HG03442 (cell line): ENCODE data around the gene SLC12A1.

Source experiments
- ATAC-seq: cut with Tn5 transposase; IDR thresholded peaks from one replicate; pipeline ENCODE4 v1.9.1; 2021; ENCODE audit warnings: mild to moderate bottlenecking, moderate library complexity; ENCODE audit not compliant: unreplicated experiment

SLC12A1 gene

DNA sequence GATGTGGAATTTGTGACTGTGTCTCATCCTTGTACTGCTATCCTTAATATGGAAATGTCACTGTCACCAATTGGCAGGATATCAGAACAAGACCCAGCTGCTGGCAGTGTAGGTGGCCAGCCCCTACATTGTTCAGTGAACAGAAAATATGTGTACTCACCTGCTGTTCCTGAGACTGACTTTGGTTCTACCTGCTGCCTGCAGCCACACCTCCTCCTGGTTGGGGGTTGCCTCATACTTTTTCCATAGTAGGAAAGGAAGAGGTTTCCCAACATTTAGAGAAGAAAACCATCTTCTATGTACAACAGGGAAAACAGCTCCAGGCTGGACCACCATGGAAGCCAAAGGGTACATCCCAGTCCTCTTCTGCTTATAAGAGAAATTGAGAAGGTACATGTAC lies 35.9 kb downstream of the SLC12A1 start:
- no peak for ATAC-seq

GRCh38 chr15:48242535-48242934 lies 36.4 kb downstream of the SLC12A1 start:
- no peak for ATAC-seq

- no peak for ATAC-seq
These were observed 38.8 kb downstream of the SLC12A1 start for GRCh38 chr15:48244921-48245320.

GRCh38 chr15:48248414-48248813 lies 42.3 kb downstream of the SLC12A1 start:
- ATAC-seq: no peak

GRCh38 chr15:48250640-48251076 lies 44.6 kb downstream of the SLC12A1 start:
- ATAC-seq: peak; percentile 71

DNA sequence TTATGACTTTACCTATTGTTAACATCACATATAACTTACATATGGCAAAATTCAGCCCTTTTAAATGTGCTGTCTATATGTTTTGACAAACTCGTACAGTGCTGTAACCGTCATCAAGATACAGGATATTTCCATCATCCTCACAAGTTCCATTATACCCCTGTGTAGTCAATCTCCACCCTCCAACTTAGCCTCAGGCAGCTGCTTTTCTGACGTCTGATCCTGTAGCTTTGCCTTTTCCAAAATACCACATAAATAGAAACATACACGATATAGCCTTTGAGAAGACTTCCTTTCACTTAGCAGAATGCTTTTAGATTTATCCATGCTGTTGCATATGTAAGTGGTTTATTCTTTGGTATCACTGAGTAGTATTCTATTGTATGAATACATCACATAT lies 47.1 kb downstream of the SLC12A1 start:
- ATAC-seq: no peak

DNA sequence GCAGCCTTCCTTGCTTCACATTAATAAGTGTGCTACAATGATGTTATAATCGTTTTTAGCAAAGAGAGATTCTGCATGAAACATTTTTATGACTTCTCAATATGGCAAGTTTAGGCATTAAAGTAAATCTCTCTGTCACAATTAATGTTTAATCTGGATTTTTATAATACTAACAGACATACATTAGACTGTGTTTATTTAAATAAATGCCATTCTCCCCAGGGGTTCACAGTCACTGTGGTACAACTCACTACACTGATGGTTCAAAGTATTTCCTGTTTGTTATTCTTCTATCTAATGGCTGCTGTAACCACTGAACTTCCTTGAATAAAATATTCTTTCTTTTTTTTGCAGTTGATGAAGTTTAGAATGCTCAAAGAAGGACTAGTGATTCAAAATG lies 59.0 kb downstream of the SLC12A1 start:
- ATAC-seq: no peak

GRCh38 chr15:48266024-48266689 lies 60.1 kb downstream of the SLC12A1 start:
- no peak for ATAC-seq

DNA sequence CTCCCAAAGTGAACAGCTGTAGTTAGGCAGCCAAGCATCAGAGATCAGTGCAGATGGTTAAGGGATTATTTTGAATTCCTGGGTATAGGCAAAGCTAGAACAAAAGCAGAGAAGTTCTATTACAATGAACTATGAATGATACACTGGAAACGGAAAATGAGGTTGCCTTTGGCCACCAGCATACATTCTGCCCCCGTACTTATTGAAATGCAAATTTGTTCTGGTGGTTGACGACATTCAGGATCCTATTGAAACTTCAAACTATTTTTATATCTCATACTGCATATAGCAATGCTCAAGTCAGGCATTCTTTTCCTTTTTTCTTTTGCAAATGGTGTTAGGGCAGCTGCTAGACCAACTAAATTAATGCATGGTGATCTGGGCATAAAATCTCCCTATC lies 61.7 kb downstream of the SLC12A1 start:
- ATAC-seq: no peak

GRCh38 chr15:48273049-48273448 lies 66.9 kb downstream of the SLC12A1 start:
- ATAC-seq: no peak

- no peak for ATAC-seq
These were observed 72.6 kb downstream of the SLC12A1 start for GRCh38 chr15:48278666-48279065.

GRCh38 chr15:48279608-48280007 lies 73.5 kb downstream of the SLC12A1 start:
- ATAC-seq: no peak

DNA sequence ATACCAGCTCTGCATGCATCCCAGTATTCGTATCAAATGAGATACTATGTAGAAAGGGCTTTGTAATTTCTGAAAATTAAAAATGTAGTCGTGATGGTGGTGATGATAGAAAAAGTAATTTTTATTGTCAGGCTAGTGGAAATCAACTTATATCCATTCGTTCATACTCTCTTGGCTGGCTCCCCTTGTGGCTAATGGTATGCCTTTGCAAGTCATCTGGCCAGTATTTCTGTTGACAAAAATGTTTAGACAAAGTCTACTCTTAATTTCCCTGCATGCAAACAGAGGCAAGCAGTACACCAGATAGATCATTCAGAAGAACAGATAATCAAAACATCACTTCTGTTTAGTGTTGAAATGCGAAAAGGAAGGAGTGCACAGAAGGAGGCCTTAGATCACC lies 75.6 kb downstream of the SLC12A1 start:
- no peak for ATAC-seq

GRCh38 chr15:48282216-48282615 lies 76.1 kb downstream of the SLC12A1 start:
- ATAC-seq: no peak

DNA sequence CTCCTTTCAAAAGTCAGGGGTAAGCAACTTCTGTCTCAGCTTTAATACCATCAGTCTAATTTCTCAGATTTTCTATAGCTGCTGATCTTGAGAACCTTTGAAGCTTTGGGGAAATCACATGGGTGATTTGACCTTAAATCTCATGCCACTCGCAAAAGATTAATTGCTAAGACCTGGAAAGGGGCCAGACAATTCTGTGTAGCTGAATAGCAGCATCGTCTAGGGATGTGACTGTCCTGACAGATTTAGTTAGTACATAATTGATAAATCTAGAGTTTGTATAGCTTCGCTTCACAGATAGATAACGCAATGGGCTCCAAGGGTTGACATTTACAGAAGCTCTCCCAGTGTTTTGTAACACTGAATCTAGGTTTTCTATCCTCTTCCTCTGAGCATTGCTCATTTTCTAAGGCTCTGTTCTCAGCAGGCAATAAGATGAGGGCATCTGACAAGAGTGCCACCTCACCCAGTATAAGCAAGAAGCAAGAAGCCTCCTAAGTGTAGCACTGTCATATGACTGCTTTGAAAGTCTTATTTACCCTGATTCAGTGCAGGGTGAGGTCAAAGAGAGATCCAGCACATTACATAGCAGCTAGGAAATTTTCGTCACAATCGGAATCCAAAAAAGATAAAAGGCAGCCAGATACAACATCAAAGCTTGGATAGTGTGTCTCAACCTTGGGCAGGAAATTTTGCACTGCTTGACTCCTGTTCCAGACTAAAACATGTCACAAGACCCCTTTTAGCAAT lies 77.5 kb downstream of the SLC12A1 start:
- ATAC-seq: no peak

GRCh38 chr15:48285329-48286214 lies 79.5 kb downstream of the SLC12A1 start:
- ATAC-seq: no peak

DNA sequence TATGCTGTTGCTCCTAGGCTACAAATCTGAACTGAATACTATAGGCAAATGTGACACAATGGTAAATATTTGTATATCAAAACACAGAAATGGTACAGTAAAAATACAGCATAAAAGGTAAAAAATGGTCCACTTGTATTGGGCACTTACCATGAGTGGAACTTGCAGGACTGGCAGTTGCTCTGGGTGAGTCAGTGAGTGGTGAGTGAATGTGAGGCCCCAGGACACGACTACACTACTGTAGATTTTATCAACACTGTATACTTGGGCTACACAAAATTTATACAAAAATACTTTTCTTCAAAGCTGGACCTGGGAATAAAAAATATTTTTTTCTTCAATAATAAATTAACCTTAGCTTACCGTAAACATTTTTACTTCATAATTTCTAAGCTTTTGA lies 83.5 kb downstream of the SLC12A1 start:
- ATAC-seq: no peak

DNA sequence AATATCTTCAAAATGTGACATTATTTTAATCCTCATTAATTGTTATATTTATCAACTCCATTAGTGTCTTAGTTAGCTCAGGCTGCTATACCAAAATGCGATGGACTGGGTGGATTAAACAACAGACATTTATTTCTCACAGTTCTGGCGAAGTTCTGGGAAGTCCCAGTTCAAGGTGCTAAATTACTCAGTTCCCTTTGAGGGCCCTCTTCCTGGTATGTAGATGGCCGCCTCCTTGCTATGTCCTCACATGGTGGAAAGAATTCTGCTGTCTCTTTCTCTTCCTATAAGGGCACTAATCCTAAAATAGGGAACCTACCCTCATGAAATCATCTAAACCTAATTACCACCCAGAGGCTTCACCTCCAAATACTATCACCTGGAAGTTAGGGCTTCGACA lies 86.4 kb downstream of the SLC12A1 start:
- peak; percentile 59 for ATAC-seq

DNA sequence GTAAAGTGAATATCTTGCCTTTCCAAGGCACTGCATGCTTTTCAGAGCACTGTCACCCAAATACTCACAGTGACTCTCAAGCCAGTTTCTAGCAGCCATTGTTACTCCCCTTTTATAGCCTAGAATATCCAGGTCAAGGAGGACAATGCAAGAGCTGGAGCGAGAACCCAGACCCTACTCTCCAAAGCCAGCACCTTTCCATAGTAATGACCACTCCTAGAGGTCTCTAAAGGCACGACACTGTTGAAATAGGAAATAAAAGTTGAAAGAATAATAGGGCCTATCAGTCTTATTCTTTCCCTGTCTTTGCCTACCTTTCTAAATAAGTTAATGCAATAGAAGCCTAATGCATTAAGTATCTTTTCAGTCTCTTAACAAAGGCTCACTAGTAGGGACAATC lies 91.6 kb downstream of the SLC12A1 start:
- no peak for ATAC-seq

GRCh38 chr15:48298914-48299313 lies 92.8 kb downstream of the SLC12A1 start:
- ATAC-seq: no peak

DNA sequence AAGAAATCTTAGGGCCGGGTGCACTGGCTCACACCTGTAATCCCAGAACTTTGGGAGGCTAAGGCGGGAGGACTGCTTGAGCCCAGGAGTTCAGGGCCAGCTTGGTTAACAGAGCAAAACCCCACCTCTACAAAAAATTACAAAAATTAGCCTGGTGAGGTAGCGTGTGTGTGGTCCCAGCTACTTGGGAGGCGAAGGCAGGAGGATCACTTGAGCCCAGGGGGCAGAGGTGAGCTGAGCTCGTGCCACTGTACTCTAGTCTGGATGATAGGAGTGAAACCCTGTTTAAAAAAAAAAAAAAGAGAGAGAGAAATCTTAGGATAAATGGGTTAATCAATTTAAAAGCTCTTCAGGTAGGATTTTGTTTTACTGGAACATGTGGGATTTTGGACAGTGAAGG lies 93.9 kb downstream of the SLC12A1 start:
- ATAC-seq: no peak

DNA sequence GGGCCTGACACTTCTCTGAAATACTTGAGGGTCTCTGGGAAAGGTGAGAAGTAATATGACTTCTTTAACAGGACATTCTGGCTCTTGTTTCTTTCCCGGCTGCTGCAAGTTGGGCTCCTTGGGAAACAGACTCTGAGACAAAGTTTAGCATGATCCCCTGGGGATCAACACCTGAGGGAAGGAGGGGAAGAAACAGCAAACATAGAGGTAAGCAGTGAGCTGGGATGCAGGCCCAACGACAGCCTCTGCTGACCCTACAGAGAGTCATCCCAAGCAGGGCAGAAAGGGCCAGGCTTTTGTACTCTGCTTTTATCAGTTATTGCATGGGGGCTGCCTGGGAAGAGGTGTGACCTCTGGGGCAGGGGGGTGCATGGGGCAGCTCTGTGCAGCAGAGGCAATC lies 98.3 kb downstream of the SLC12A1 start:
- no peak for ATAC-seq
